Measurements from ENCODE around the gene PLEKHA8. TPM values are rescaled to one million over a fixed set of nuclear protein-coding genes. Genes with fewer than 3 reads are reported as not detected.

The PLEKHA8 gene
- total RNA-seq, 6 experiments from 2014 or later, result 9.1 to 10.1 (median 9.6) TPM

- no peak for DNase-seq
- H3K27ac Mint-ChIP-seq, result no peak overlapping the region
- H3K27me3 Mint-ChIP-seq (ENCODE audit: insufficient read depth), result no peaks in the 10 kb centered on the region
- TF ChIP-seq CTCF (IDR thresholded peaks at IDR 0.05), result no peak
- peaks cover 25% of the 10 kb centered on the region for H3K4me1 Mint-ChIP-seq (ENCODE audit: low read depth)
- H3K36me3 Mint-ChIP-seq (ENCODE audit: low read depth), result peaks cover 17% of the 10 kb centered on the region
- H3K4me3 Mint-ChIP-seq, result no peak overlapping the region
- H3K9me3 Mint-ChIP-seq, result peaks cover 14% of the 10 kb centered on the region
Observed at GRCh38 chr7:29995652-29996051, 32.6 kb upstream of the PLEKHA8 start.

- Mint-ChIP-seq H3K27me3 (ENCODE audit: insufficient read depth) (no peaks in the 10 kb centered on the region), H3K9me3 (peaks cover 14% of the 10 kb centered on the region), H3K27ac (no peak overlapping the region), H3K4me1 (ENCODE audit: low read depth) (peaks cover 27% of the 10 kb centered on the region), H3K4me3 (no peak overlapping the region), H3K36me3 (ENCODE audit: low read depth) (peaks cover 17% of the 10 kb centered on the region)
- TF ChIP-seq CTCF (IDR thresholded peaks at IDR 0.05), result no peak
- no peak for DNase-seq
Observed at GRCh38 chr7:29996321-29996720, 31.9 kb upstream of the PLEKHA8 start.

- TF ChIP-seq CTCF (IDR thresholded peaks at IDR 0.05), result no peak
- peaks cover 14% of the 10 kb centered on the region for H3K36me3 Mint-ChIP-seq (ENCODE audit: low read depth)
- no peak overlapping the region for H3K27ac Mint-ChIP-seq
- H3K9me3 Mint-ChIP-seq, result peaks cover 9% of the 10 kb centered on the region
- no peaks in the 10 kb centered on the region for H3K27me3 Mint-ChIP-seq (ENCODE audit: insufficient read depth)
- H3K4me3 Mint-ChIP-seq, result no peak overlapping the region
- DNase-seq, result no peak
- H3K4me1 Mint-ChIP-seq (ENCODE audit: low read depth), result peaks cover 33% of the 10 kb centered on the region
Observed at GRCh38 chr7:29998489-29998888, 29.7 kb upstream of the PLEKHA8 start.

DNA sequence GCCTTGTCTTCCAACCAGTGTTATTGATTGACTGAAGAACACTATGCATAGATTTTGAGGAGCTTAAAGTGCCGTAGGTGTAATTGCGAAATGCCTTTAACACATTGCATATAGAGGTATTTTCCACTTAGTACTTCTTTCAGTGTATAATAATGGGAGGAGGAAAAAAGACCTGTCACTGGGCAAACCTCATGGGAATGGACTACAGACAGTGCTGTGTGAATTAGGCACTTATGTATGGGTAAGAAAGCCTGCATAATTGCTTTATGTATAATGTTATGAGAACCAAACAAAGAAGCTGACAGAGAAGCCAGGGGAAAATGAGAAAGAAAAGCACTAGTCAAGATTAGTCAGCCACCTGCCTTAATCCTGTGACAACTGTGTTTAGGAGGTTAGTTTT, 26.2 kb upstream of the PLEKHA8 start:
- peaks cover 19% of the 10 kb centered on the region for H3K4me1 Mint-ChIP-seq (ENCODE audit: low read depth)
- no peak overlapping the region for H3K4me3 Mint-ChIP-seq
- DNase-seq, result no peak
- peaks cover 1% of the 10 kb centered on the region; the same call in 1 of the 2 replicates for H3K9me3 Mint-ChIP-seq
- no peaks in the 10 kb centered on the region for H3K27me3 Mint-ChIP-seq (ENCODE audit: insufficient read depth)
- peaks cover 5% of the 10 kb centered on the region for H3K36me3 Mint-ChIP-seq (ENCODE audit: low read depth)
- TF ChIP-seq CTCF (IDR thresholded peaks at IDR 0.05), result no peak
- no peak overlapping the region for H3K27ac Mint-ChIP-seq

DNA sequence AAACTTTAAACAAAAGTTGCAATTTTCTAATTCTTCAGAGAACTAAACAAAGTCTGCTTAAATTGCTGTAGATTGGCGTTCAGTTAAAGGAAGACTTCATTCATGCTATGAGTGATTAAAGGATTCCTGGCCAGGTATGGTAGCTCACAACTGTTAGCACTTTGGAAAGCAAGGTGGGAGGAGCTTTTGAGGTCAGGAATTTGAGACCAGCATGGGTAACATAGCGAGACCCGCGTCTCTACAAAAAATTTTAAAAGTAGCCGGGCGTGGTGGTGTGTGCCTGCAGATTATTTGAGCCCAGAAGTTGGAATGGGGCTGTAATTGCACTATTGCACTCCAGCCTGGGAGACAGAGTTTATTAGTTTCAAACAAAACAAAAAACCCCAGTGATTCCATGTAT, 25.1 kb upstream of the PLEKHA8 start:
- TF ChIP-seq CTCF (IDR thresholded peaks at IDR 0.05), result no peak
- Mint-ChIP-seq H3K9me3 (no peaks in the 10 kb centered on the region), H3K27ac (no peak overlapping the region), H3K4me3 (no peak overlapping the region), H3K36me3 (ENCODE audit: low read depth) (no peaks in the 10 kb centered on the region; the same call in 1 of the 2 replicates), H3K4me1 (ENCODE audit: low read depth) (peaks cover 19% of the 10 kb centered on the region), H3K27me3 (ENCODE audit: insufficient read depth) (no peaks in the 10 kb centered on the region)
- no peak for DNase-seq

DNA sequence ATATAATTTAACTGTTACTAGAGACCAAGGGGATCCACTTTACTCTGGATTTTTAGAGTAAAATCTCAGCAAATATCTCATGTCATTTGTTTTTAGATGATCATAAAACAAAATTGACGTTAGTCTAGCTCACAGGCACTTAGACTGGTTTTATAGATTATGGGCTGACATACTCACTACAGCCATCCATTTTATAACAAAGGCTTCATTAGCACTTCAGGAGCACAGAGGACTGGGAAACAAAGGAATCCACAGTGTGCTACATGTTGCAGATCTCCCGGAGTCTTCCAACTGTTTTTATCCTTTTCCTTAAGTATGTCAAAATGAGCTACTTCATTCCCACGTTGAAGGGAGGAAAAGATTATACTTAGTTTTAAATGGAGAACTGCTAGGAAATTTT, 22.7 kb upstream of the PLEKHA8 start:
- Mint-ChIP-seq H3K4me3 (no peak overlapping the region), H3K27me3 (ENCODE audit: insufficient read depth) (no peaks in the 10 kb centered on the region), H3K36me3 (ENCODE audit: low read depth) (no peaks in the 10 kb centered on the region), H3K27ac (no peak overlapping the region), H3K9me3 (no peaks in the 10 kb centered on the region), H3K4me1 (ENCODE audit: low read depth) (peaks cover 14% of the 10 kb centered on the region)
- TF ChIP-seq CTCF (IDR thresholded peaks at IDR 0.05), result no peak
- no peak for DNase-seq

Data from HFFc6 (cell line).